ENCODE results near the gene ASAP3.
"Not testable (repeated sequence)": the region's sequence is repeated elsewhere in the genome, so short reads cannot be mapped to it uniquely, and the experiment has no call there.

Gene ASAP3

GRCh38 chr1:23525558-23526250 is 41.7 kb upstream of the ASAP3 start:
- peak overlapping the region; percentile 21; the same call in 1 of the 2 replicates for H3K4me3 ChIP-seq (ENCODE audit: low read length)
- no peak for TF ChIP-seq ZNF274 (IDR thresholded peaks at IDR 0.05; ENCODE audit: low read depth, low read length)

GRCh38 chr1:23524716-23525401 is 40.9 kb upstream of the ASAP3 start:
- no peak for TF ChIP-seq ZNF274 (IDR thresholded peaks at IDR 0.05; ENCODE audit: low read depth, low read length)
- H3K4me3 ChIP-seq (ENCODE audit: low read length): peak overlapping the region; percentile 21; the same call in 1 of the 2 replicates

- TF ChIP-seq ZNF274 (IDR thresholded peaks at IDR 0.05; ENCODE audit: low read depth, low read length): no peak
- H3K4me3 ChIP-seq (ENCODE audit: low read length): no peak overlapping the region; the same call in 1 of the 2 replicates
Observed at GRCh38 chr1:23524163-23524562, 40.2 kb upstream of the ASAP3 start.

GRCh38 chr1:23522244-23522982 is 38.4 kb upstream of the ASAP3 start:
- H3K4me3 ChIP-seq (ENCODE audit: low read length): no peak overlapping the region
- no peak for TF ChIP-seq ZNF274 (IDR thresholded peaks at IDR 0.05; ENCODE audit: low read depth, low read length)

- no peak overlapping the region for H3K4me3 ChIP-seq (ENCODE audit: low read length)
- no peak for TF ChIP-seq ZNF274 (IDR thresholded peaks at IDR 0.05; ENCODE audit: low read depth, low read length)
Observed at GRCh38 chr1:23521588-23521987, 37.6 kb upstream of the ASAP3 start.

- H3K4me3 ChIP-seq (ENCODE audit: low read length): no peak overlapping the region
- TF ChIP-seq ZNF274 (IDR thresholded peaks at IDR 0.05; ENCODE audit: low read depth, low read length): no peak
Observed at GRCh38 chr1:23517581-23517980, 33.6 kb upstream of the ASAP3 start.

GRCh38 chr1:23515905-23516304 is 31.9 kb upstream of the ASAP3 start:
- H3K4me3 ChIP-seq (ENCODE audit: low read length): no peak overlapping the region
- TF ChIP-seq ZNF274 (IDR thresholded peaks at IDR 0.05; ENCODE audit: low read depth, low read length): no peak

- no peak for TF ChIP-seq ZNF274 (IDR thresholded peaks at IDR 0.05; ENCODE audit: low read depth, low read length)
Observed at GRCh38 chr1:23514111-23514679, 30.2 kb upstream of the ASAP3 start.

GRCh38 chr1:23509896-23510295 is 25.9 kb upstream of the ASAP3 start:
- TF ChIP-seq ZNF274 (IDR thresholded peaks at IDR 0.05; ENCODE audit: low read depth, low read length): no peak
- no peak overlapping the region for H3K4me3 ChIP-seq (ENCODE audit: low read length)

More at GRCh38 chr1:23514111-23514679, 30.2 kb upstream of the ASAP3 start:
- H3K4me3 ChIP-seq (ENCODE audit: low read length): no peak overlapping the region

GRCh38 chr1:23506376-23507107 is 22.6 kb upstream of the ASAP3 start:
- H3K4me3 ChIP-seq (ENCODE audit: low read length): no peak overlapping the region
- no peak for TF ChIP-seq ZNF274 (IDR thresholded peaks at IDR 0.05; ENCODE audit: low read depth, low read length)

GRCh38 chr1:23505851-23506250 is 21.9 kb upstream of the ASAP3 start:
- TF ChIP-seq ZNF274 (IDR thresholded peaks at IDR 0.05; ENCODE audit: low read depth, low read length): no peak
- no peak overlapping the region for H3K4me3 ChIP-seq (ENCODE audit: low read length)

- H3K4me3 ChIP-seq (ENCODE audit: low read length): not testable (repeated sequence)
Observed at GRCh38 chr1:23504156-23504555, 20.2 kb upstream of the ASAP3 start.

GRCh38 chr1:23502951-23503350 is 19.0 kb upstream of the ASAP3 start:
- H3K4me3 ChIP-seq (ENCODE audit: low read length): no peak overlapping the region
- TF ChIP-seq ZNF274 (IDR thresholded peaks at IDR 0.05; ENCODE audit: low read depth, low read length): no peak

- no peak overlapping the region for H3K4me3 ChIP-seq (ENCODE audit: low read length)
- TF ChIP-seq ZNF274 (IDR thresholded peaks at IDR 0.05; ENCODE audit: low read depth, low read length): no peak
Observed at GRCh38 chr1:23500466-23500865, 16.5 kb upstream of the ASAP3 start.
